GM19397 (cell line): ENCODE data around the gene MUC4.
"Not testable (repeated sequence)": the region's sequence is repeated elsewhere in the genome, so short reads cannot be mapped to it uniquely, and the experiment has no call there.

Source experiments
- ATAC-seq: cut with Tn5 transposase; IDR thresholded peaks from one replicate; pipeline ENCODE4 v1.9.1; 2021; ENCODE audit warnings: mild to moderate bottlenecking, moderate library complexity; ENCODE audit not compliant: unreplicated experiment

MUC4 gene

DNA sequence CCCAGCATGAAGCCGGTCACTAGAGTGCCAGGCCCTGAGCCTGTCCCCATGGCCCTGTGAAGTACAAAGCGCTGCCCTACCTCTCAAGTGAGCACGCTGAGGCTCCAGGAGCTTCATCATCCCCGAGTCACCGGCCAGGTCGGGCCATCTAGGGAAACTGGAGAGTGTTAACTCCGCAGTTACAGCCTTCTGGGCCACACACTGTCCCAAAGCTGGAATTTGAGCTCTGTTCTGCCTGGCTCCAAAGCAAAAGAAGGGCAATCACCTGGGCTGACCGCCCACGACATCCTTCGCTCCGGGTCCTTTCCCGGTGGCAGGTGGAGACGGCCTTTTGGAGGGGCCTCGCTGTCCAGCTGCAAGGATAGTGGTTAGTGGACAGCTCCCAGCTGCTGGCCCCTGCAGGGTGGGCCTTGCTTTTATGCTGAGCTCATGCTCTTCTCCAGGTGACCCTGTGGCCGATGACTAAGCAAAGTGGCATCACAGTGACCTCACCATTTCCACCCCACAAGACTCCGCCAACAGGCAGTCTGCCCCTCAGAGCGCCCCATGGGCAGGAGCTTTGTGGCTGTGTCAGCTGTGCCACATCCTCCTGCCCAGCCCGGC lies 3.5 kb upstream of the MUC4 start:
- no peak for ATAC-seq

- ATAC-seq, result no peak
These were observed 2.3 kb upstream of the MUC4 start for GRCh38 chr3:195813916-195814640.

GRCh38 chr3:195812366-195812765 lies 637 bp upstream of the MUC4 start:
- no peak for ATAC-seq

DNA sequence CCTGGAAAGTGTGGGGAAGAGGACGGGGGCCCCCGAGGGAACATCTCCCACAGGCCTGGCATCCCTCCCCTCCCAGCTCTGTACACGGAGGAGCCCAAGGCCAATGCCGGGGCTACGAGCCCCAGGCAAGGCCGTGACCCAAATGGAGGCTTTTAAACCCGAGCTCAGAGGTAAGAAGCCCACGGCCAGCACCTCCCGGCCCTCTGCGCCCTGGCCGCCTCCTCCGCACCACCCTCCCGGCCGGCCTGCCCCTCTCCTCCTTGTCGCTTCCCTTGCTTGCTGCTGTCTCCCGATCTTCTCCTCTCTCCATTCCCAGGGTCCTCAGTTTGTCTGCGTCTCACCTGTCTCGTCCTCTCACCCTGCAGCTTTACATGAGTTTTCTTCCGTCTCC lies 1.3 kb downstream of the MUC4 start:
- no peak for ATAC-seq

- no peak for ATAC-seq
These were observed 1.8 kb downstream of the MUC4 start for GRCh38 chr3:195809796-195810454.

GRCh38 chr3:195809291-195809785 lies 2.4 kb downstream of the MUC4 start:
- ATAC-seq, result no peak

- no peak for ATAC-seq
These were observed 2.9 kb downstream of the MUC4 start for GRCh38 chr3:195808741-195809290.

GRCh38 chr3:195807681-195808121 lies 4.0 kb downstream of the MUC4 start:
- ATAC-seq, result no peak

GRCh38 chr3:195806916-195807231 lies 4.9 kb downstream of the MUC4 start:
- ATAC-seq, result no peak

- no peak for ATAC-seq
These were observed 5.4 kb downstream of the MUC4 start for GRCh38 chr3:195806211-195806915.

DNA sequence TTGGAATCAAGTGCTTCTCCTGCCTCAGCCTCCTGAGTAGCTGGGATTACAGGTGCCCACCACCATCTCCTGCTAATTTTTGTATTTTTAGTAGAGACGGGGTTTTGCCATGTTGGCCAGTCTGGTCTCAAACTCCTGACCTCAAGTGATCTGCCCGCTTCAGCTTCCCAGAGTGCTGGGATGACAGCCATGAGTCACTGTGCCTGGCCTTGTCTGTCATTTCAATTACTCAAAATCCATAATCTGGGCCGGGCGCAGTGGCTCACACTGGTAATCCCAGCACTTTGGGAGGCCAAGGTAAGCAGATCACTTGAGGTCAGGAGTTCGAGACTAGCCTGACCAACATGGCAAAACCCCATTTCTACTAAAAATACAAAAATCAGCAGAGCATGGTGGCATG lies 6.1 kb downstream of the MUC4 start:
- not testable (repeated sequence) for ATAC-seq

- ATAC-seq, result no peak
These were observed 6.5 kb downstream of the MUC4 start for GRCh38 chr3:195805181-195805580.

- no peak for ATAC-seq
These were observed 8.3 kb downstream of the MUC4 start for GRCh38 chr3:195803289-195803908.

DNA sequence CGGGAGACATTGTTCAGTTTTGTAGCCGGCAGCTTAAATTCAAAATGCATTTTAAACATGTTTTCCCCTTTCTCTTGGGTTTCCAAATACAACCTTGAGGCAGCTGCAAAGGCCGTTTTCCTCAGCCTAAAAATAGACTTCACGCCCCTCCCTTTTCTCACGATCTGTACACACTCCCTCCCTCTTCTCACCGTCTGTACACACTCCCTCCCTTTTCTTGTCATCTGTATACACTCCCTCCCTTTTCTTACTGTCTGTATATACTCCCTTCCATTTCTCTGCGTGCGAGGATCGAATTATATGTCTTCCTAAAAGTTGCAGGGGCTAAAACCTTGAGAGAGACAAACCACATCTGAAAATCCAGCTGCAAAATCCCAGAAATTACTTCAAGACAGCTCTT lies 8.9 kb downstream of the MUC4 start:
- ATAC-seq, result no peak

GRCh38 chr3:195802261-195802701 lies 9.4 kb downstream of the MUC4 start:
- ATAC-seq, result no peak

- ATAC-seq, result no peak
These were observed 10.2 kb downstream of the MUC4 start for GRCh38 chr3:195801251-195802183.

- no peak for ATAC-seq
These were observed 11.5 kb downstream of the MUC4 start for GRCh38 chr3:195800240-195800639.

- no peak for ATAC-seq
These were observed 14.9 kb downstream of the MUC4 start for GRCh38 chr3:195796795-195797194.

DNA sequence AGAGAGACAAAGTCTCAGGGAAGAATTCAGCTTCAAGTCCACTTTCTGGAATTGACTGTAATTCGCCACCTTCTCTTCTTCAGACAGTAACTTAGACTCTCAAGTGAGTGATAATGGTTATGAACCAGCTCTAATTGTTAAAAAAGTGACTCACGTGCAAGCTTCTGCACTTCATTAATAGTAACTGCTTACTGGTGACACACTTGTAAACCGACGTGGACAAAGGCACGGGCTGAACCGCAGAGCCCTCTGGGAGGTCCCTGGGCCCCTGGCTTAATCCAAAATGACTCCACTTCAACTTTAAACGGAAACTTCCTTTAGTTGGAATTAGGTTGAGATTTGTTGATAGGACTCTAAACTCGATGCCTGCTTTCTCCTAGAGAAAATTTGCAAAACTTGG lies 17.0 kb downstream of the MUC4 start:
- no peak for ATAC-seq

GRCh38 chr3:195792621-195793020 lies 19.1 kb downstream of the MUC4 start:
- ATAC-seq, result not testable (repeated sequence)
